ENCODE data around the gene CDH13. TPM values are rescaled to one million over a fixed set of nuclear protein-coding genes. Genes with fewer than 3 reads are reported as not detected.

Gene CDH13
- total and polyA plus RNA-seq, 2 experiments from 2014 or later, result 1.6 to 4.4 TPM

- H3F3A ChIP-seq (replicated peaks; ENCODE audit: low read depth), result no peaks in the 10 kb centered on the region
- H3K4me1 ChIP-seq (ENCODE audit: insufficient read depth), result no peaks in the 10 kb centered on the region
- H2AFZ ChIP-seq, result no peak overlapping the region
- H3K4me3 ChIP-seq, result no peak overlapping the region
- Mint-ChIP-seq H3K36me3 (ENCODE audit: low read depth) (no peaks in the 10 kb centered on the region), H3K27ac (no peak overlapping the region), H3K27me3 (ENCODE audit: insufficient read depth, low read depth, poor library complexity) (peaks cover 2% of the 10 kb centered on the region), H3K4me3 (no peak overlapping the region), H3K9me3 (no peaks in the 10 kb centered on the region; the same call in 2 of the 3 replicates), H3K4me1 (no peaks in the 10 kb centered on the region)
- no peak overlapping the region for H3K4me2 ChIP-seq
- no peaks in the 10 kb centered on the region for H3K36me3 ChIP-seq (ENCODE audit: insufficient read depth)
- no peaks in the 10 kb centered on the region for H3K27me3 ChIP-seq (ENCODE audit: insufficient read depth)
- ATAC-seq, result no peak
- no peaks in the 10 kb centered on the region for H3K79me2 ChIP-seq (replicated peaks; ENCODE audit: insufficient read depth)
- no peak for TF ChIP-seq ZNF331 (CRISPR knock-in tag; IDR thresholded peaks at IDR 0.05; ENCODE audit: low read depth)
- no peak for TF ChIP-seq CREB1 (CRISPR knock-in tag; IDR thresholded peaks at IDR 0.05; ENCODE audit: low read depth)
- TF ChIP-seq, protein P1, sequence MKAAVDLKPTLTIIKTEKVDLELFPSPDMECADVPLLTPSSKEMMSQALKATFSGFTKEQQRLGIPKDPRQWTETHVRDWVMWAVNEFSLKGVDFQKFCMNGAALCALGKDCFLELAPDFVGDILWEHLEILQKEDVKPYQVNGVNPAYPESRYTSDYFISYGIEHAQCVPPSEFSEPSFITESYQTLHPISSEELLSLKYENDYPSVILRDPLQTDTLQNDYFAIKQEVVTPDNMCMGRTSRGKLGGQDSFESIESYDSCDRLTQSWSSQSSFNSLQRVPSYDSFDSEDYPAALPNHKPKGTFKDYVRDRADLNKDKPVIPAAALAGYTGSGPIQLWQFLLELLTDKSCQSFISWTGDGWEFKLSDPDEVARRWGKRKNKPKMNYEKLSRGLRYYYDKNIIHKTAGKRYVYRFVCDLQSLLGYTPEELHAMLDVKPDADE (IDR thresholded peaks at IDR 0.05), result no peak
- TF ChIP-seq, protein P2, sequence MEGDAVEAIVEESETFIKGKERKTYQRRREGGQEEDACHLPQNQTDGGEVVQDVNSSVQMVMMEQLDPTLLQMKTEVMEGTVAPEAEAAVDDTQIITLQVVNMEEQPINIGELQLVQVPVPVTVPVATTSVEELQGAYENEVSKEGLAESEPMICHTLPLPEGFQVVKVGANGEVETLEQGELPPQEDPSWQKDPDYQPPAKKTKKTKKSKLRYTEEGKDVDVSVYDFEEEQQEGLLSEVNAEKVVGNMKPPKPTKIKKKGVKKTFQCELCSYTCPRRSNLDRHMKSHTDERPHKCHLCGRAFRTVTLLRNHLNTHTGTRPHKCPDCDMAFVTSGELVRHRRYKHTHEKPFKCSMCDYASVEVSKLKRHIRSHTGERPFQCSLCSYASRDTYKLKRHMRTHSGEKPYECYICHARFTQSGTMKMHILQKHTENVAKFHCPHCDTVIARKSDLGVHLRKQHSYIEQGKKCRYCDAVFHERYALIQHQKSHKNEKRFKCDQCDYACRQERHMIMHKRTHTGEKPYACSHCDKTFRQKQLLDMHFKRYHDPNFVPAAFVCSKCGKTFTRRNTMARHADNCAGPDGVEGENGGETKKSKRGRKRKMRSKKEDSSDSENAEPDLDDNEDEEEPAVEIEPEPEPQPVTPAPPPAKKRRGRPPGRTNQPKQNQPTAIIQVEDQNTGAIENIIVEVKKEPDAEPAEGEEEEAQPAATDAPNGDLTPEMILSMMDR (conservative IDR thresholded peaks at IDR 0.05; ENCODE audit: low read depth in 2 of 2), result no peak
- no peak for TF ChIP-seq JUNB (IDR thresholded peaks at IDR 0.05; ENCODE audit: unreplicated experiment)
- TF ChIP-seq, protein P3, sequence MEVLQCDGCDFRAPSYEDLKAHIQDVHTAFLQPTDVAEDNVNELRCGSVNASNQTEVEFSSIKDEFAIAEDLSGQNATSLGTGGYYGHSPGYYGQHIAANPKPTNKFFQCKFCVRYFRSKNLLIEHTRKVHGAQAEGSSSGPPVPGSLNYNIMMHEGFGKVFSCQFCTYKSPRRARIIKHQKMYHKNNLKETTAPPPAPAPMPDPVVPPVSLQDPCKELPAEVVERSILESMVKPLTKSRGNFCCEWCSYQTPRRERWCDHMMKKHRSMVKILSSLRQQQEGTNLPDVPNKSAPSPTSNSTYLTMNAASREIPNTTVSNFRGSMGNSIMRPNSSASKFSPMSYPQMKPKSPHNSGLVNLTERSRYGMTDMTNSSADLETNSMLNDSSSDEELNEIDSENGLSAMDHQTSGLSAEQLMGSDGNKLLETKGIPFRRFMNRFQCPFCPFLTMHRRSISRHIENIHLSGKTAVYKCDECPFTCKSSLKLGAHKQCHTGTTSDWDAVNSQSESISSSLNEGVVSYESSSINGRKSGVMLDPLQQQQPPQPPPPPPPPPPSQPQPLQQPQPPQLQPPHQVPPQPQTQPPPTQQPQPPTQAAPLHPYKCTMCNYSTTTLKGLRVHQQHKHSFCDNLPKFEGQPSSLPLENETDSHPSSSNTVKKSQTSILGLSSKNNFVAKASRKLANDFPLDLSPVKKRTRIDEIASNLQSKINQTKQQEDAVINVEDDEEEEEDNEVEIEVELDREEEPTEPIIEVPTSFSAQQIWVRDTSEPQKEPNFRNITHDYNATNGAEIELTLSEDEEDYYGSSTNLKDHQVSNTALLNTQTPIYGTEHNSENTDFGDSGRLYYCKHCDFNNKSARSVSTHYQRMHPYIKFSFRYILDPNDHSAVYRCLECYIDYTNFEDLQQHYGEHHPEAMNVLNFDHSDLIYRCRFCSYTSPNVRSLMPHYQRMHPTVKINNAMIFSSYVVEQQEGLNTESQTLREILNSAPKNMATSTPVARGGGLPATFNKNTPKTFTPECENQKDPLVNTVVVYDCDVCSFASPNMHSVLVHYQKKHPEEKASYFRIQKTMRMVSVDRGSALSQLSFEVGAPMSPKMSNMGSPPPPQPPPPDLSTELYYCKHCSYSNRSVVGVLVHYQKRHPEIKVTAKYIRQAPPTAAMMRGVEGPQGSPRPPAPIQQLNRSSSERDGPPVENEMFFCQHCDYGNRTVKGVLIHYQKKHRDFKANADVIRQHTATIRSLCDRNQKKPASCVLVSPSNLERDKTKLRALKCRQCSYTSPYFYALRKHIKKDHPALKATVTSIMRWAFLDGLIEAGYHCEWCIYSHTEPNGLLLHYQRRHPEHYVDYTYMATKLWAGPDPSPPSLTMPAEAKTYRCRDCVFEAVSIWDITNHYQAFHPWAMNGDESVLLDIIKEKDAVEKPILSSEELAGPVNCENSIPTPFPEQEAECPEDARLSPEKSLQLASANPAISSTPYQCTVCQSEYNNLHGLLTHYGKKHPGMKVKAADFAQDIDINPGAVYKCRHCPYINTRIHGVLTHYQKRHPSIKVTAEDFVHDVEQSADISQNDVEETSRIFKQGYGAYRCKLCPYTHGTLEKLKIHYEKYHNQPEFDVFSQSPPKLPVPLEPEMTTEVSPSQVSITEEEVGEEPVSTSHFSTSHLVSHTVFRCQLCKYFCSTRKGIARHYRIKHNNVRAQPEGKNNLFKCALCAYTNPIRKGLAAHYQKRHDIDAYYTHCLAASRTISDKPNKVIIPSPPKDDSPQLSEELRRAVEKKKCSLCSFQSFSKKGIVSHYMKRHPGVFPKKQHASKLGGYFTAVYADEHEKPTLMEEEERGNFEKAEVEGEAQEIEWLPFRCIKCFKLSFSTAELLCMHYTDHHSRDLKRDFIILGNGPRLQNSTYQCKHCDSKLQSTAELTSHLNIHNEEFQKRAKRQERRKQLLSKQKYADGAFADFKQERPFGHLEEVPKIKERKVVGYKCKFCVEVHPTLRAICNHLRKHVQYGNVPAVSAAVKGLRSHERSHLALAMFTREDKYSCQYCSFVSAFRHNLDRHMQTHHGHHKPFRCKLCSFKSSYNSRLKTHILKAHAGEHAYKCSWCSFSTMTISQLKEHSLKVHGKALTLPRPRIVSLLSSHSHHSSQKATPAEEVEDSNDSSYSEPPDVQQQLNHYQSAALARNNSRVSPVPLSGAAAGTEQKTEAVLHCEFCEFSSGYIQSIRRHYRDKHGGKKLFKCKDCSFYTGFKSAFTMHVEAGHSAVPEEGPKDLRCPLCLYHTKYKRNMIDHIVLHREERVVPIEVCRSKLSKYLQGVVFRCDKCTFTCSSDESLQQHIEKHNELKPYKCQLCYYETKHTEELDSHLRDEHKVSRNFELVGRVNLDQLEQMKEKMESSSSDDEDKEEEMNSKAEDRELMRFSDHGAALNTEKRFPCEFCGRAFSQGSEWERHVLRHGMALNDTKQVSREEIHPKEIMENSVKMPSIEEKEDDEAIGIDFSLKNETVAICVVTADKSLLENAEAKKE (CRISPR knock-in tag; IDR thresholded peaks at IDR 0.05), result no peak
- no peak for TF ChIP-seq NANOG (IDR thresholded peaks at IDR 0.05; ENCODE audit: borderline replicate concordance)
- TF ChIP-seq, protein P4, sequence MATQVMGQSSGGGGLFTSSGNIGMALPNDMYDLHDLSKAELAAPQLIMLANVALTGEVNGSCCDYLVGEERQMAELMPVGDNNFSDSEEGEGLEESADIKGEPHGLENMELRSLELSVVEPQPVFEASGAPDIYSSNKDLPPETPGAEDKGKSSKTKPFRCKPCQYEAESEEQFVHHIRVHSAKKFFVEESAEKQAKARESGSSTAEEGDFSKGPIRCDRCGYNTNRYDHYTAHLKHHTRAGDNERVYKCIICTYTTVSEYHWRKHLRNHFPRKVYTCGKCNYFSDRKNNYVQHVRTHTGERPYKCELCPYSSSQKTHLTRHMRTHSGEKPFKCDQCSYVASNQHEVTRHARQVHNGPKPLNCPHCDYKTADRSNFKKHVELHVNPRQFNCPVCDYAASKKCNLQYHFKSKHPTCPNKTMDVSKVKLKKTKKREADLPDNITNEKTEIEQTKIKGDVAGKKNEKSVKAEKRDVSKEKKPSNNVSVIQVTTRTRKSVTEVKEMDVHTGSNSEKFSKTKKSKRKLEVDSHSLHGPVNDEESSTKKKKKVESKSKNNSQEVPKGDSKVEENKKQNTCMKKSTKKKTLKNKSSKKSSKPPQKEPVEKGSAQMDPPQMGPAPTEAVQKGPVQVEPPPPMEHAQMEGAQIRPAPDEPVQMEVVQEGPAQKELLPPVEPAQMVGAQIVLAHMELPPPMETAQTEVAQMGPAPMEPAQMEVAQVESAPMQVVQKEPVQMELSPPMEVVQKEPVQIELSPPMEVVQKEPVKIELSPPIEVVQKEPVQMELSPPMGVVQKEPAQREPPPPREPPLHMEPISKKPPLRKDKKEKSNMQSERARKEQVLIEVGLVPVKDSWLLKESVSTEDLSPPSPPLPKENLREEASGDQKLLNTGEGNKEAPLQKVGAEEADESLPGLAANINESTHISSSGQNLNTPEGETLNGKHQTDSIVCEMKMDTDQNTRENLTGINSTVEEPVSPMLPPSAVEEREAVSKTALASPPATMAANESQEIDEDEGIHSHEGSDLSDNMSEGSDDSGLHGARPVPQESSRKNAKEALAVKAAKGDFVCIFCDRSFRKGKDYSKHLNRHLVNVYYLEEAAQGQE (IDR thresholded peaks at IDR 0.05; ENCODE audit: unreplicated experiment), result no peak
- no peak for TF ChIP-seq STAT1 (IDR thresholded peaks at IDR 0.05; ENCODE audit: unreplicated experiment)
- H3K9me2 ChIP-seq (ENCODE audit: insufficient read depth), result peaks cover 5% of the 10 kb centered on the region; the same call in 1 of the 2 replicates
- DNase-seq (ENCODE audit: low spot score), result no peak
- H4K20me1 ChIP-seq (replicated peaks; ENCODE audit: insufficient read depth), result no peaks in the 10 kb centered on the region
- H3K27ac ChIP-seq (ENCODE audit: low read depth), result no peak overlapping the region
These were observed 41.1 kb upstream of the CDH13 start for GRCh38 chr16:82585675-82586074.

Data from GM23338 (cell line).